WTC11 (cell line): ENCODE results near the gene RAB11FIP5. TPM values are rescaled to one million over a fixed set of nuclear protein-coding genes. Genes with fewer than 3 reads are reported as not detected.

Experiments used
- ATAC-seq: fragments of 200-7000 bp; cut with Tn5 transposase; 2 replicates; pipeline ENCODE4 v1.10.0; 2021; ENCODE audit warnings: mild to moderate bottlenecking, moderate library complexity
- CTCF ChIA-PET: fragments of 300-600 bp; sonication (Branson Sonifier 250); formaldehyde crosslinking; loops from one replicate; lab custom pipeline; 2021; ENCODE audit warnings: antibody characterized with exemption; lab: Charles Lee
- POLR2A ChIA-PET: fragments of 350-600 bp; sonication (Branson Sonifier 250); formaldehyde crosslinking; loops from one replicate; lab custom pipeline; 2021; ENCODE audit warnings: antibody characterized with exemption; lab: Charles Lee
- DNase-seq: peaks from one replicate; pipeline ENCODE4 v3.0.0; 2021; ENCODE audit warnings: low spot score
- H3K27ac Mint-ChIP-seq: 2 replicates; pipeline ENCODE4 v1.8.0; 2021; ENCODE audit warnings: mixed read lengths
- H3K27me3 Mint-ChIP-seq: 2 replicates; pipeline ENCODE4 v1.8.0; 2021; ENCODE audit warnings: low read depth, mild to moderate bottlenecking, moderate library complexity, mixed read lengths
- H3K36me3 Mint-ChIP-seq: 2 replicates; pipeline ENCODE4 v1.8.0; 2021; ENCODE audit warnings: mixed read lengths
- H3K4me1 Mint-ChIP-seq: 2 replicates; pipeline ENCODE4 v1.8.0; 2022; ENCODE audit warnings: mixed read lengths
- H3K4me3 Mint-ChIP-seq: 2 replicates; pipeline ENCODE4 v1.8.0; 2021; ENCODE audit warnings: mild to moderate bottlenecking, moderate library complexity, mixed read lengths
- H3K9me3 Mint-ChIP-seq: 2 replicates; pipeline ENCODE4 v1.8.0; 2021; ENCODE audit warnings: mixed read lengths
- GABPB1 ChIP-seq: sonication (generic); formaldehyde crosslinking; IDR thresholded peaks from 2 replicates; pipeline ENCODE4 v1.8.1; 2023; ENCODE audit warnings: mild to moderate bottlenecking, missing genetic modification reagents
- KAT7 ChIP-seq: sonication (generic); formaldehyde crosslinking; IDR thresholded peaks from 2 replicates; pipeline ENCODE4 v1.8.1; 2023; ENCODE audit warnings: missing genetic modification reagents, mild to moderate bottlenecking, borderline replicate concordance
- MXD4 ChIP-seq: fragments of 250-450 bp; sonication (Bioruptor Pico); IDR thresholded peaks from 2 replicates; pipeline ENCODE4 v1.8.0; 2021; ENCODE audit warnings: mild to moderate bottlenecking, moderate library complexity, borderline replicate concordance
- RELA ChIP-seq: sonication (generic); formaldehyde crosslinking; IDR thresholded peaks from 2 replicates; pipeline ENCODE4 v1.8.1; 2022; ENCODE audit warnings: missing genetic modification reagents, mild to moderate bottlenecking, borderline replicate concordance
- SMAD3 ChIP-seq: sonication (generic); formaldehyde crosslinking; IDR thresholded peaks from 2 replicates; pipeline ENCODE4 v1.8.0; 2022; ENCODE audit warnings: missing genetic modification reagents, mild to moderate bottlenecking, borderline replicate concordance
- ZNF121 ChIP-seq: sonication (generic); formaldehyde crosslinking; IDR thresholded peaks from 2 replicates; pipeline ENCODE4 v1.8.0; 2023; ENCODE audit warnings: missing genetic modification reagents
- ZNF219 ChIP-seq: sonication (generic); formaldehyde crosslinking; IDR thresholded peaks from 2 replicates; pipeline ENCODE4 v1.8.0; 2023; ENCODE audit warnings: missing genetic modification reagents, mild to moderate bottlenecking, borderline replicate concordance
- total RNA-seq: library from RNA; stranded (reverse); gene quantifications from 3 replicates; pipeline ENCODE4 v1.2.3, GENCODE V29; 2021
- TF ChIP-seq, protein P1 (sequence below): sonication (generic); formaldehyde crosslinking; IDR thresholded peaks from 2 replicates; pipeline ENCODE4 v1.8.1; 2022; ENCODE audit warnings: mild to moderate bottlenecking, missing genetic modification reagents, moderate library complexity, borderline replicate concordance
- TF ChIP-seq, protein P2 (sequence below): fragments of 250-450 bp; sonication (Bioruptor Pico); conservative IDR thresholded peaks from 2 replicates; pipeline ENCODE4 v1.9.0; 2021; ENCODE audit warnings: mild to moderate bottlenecking
- TF ChIP-seq, protein P3 (sequence below): sonication (generic); formaldehyde crosslinking; IDR thresholded peaks from 2 replicates; pipeline ENCODE4 v1.8.0; 2023; ENCODE audit warnings: missing genetic modification reagents
- TF ChIP-seq, protein P4 (sequence below): sonication (generic); formaldehyde crosslinking; IDR thresholded peaks from 2 replicates; pipeline ENCODE4 v1.8.1; 2023; ENCODE audit warnings: mild to moderate bottlenecking, missing genetic modification reagents
- TF ChIP-seq, protein P5 (sequence below): sonication (generic); formaldehyde crosslinking; IDR thresholded peaks from 2 replicates; pipeline ENCODE4 v1.8.1; 2023; ENCODE audit warnings: mild to moderate bottlenecking, missing genetic modification reagents, moderate library complexity
- TF ChIP-seq, protein P6 (sequence below): sonication (generic); formaldehyde crosslinking; IDR thresholded peaks from 2 replicates; pipeline ENCODE4 v1.8.0; 2023; ENCODE audit warnings: missing genetic modification reagents, mild to moderate bottlenecking, borderline replicate concordance

Gene RAB11FIP5
- total RNA-seq, 1 experiment from 2014 or later = 16.0 TPM

DNA sequence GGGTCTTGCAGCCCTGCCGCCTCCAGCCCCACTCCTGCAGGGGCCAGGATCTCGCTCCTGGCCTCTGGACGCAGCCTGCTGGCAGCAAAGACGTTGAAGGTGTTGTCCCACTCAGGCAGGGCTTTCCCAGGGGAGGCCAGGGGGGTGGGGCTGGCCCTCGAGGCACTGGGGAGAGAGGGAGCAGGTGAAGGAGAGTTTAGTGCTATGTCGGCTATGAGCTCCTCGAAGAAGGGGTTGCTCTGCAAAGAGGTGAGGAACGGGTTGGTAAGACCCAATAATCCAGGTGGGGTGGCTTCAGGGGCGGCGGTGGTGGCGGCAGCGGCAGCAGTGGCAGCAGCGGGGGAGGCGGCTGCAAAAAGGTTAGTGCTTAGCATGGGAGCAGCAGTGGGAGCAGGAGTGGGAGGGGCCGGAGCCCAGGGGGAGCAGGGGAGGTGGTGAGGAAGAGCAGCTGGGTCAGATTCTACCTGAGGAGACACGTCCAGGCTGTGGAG lies 31.5 kb downstream of the RAB11FIP5 start:
- CTCF ChIA-PET = interaction anchor here (0.8 to 7.7 kb wide), 11 partner anchors 10 to 194 kb away, joined by 3 to 88 read pairs (median 4); partner anchors contain the start of genes SFXN5 and SPR

DNA sequence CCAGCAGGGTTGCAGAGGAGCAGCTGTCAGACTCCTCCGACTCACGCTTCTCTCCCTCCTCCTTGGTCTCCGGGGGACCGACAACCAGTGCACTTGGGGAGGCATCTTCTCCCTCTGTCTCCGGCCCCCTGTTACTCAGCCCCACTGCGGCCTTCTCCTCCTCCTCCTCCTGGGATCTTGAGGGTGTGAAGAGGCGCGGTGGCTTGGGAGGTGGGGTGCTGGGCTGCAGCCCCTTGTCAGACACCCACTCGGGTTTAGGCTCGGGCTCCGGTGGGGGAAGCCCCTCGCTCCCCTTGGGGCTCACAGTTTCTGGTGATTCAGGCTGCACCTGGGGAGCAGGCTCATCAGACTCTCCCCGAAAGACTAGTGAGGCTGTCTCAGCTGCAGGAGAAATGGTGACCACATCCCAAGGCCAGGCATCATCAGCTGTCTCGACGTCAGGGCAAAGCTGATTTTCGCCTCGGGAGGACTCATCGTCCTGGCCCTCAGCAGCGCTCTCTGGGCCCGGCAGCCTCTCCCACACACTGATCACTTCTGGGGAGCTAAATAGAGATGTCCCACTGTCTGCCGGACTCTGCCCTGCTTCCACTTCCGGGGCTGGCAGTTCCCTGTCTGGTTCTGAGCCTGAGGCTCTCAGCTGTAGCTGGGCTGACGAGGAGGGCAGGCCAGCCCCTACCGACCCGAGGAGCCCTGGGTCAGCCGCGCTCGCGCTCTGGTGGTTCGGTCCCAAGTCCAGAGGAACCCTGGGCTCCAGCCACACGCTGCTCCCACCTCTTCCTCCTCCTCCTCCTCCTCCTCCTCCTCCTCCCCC lies 32.2 kb downstream of the RAB11FIP5 start:
- POLR2A ChIA-PET = interaction anchor here (1.1 kb wide), 1 partner anchor 32 kb away, joined by 3 read pairs; the partner anchor contains the start of gene RAB11FIP5
- ATAC-seq (no peak), DNase-seq (no peak)
- H3K4me3 Mint-ChIP-seq = no peak overlapping the region
- H3K36me3 Mint-ChIP-seq = peaks cover 3% of the 10 kb centered on the region; the same call in 1 of the 2 replicates
- CTCF ChIA-PET = interaction anchor here (1.0 to 7.7 kb wide), 9 partner anchors 9 to 193 kb away, joined by 3 to 88 read pairs (median 4); partner anchors contain the start of genes SFXN5 and SPR
- no peaks in the 10 kb centered on the region for H3K9me3 Mint-ChIP-seq
- TF ChIP-seq, protein P1, sequence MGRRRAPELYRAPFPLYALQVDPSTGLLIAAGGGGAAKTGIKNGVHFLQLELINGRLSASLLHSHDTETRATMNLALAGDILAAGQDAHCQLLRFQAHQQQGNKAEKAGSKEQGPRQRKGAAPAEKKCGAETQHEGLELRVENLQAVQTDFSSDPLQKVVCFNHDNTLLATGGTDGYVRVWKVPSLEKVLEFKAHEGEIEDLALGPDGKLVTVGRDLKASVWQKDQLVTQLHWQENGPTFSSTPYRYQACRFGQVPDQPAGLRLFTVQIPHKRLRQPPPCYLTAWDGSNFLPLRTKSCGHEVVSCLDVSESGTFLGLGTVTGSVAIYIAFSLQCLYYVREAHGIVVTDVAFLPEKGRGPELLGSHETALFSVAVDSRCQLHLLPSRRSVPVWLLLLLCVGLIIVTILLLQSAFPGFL (CRISPR knock-in tag) = no peak
- TF ChIP-seq RELA (CRISPR knock-in tag) = no peak
- no peak for TF ChIP-seq GABPB1 (CRISPR knock-in tag)
- TF ChIP-seq, protein P2, sequence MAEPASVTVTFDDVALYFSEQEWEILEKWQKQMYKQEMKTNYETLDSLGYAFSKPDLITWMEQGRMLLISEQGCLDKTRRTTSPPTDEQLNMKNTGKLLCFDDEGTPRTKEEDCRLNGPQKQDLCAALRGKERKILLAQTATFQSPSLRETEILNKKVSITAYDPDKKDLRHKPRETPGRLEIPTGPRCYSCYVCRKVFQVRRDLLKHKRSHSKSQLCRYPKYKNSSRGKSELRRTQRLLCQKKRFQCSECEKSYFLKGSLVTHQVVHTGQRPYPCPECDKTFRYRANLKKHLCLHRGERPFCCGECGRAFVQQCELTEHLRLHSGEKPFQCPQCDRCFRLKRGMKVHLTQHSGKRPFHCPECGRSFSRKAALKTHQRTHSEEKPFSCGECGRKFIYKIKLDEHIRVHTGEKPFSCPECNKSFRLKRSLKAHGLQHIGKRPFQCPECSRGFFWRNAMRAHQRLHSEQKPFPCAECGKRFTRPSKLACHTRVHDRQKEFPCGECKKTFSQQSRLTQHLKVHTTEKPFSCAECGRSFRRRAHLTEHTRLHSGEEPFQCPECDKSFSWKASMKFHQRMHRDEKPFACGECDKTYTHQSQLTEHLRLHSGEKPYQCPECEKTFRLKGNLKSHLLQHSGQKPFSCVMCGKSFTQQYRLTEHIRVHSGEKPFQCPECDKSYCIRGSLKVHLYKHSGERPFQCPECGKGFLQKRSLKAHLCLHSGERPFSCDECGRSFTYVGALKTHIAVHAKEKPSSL (CRISPR knock-in tag) = no peak
- TF ChIP-seq SMAD3 (CRISPR knock-in tag) = no peak
- TF ChIP-seq, protein P3, sequence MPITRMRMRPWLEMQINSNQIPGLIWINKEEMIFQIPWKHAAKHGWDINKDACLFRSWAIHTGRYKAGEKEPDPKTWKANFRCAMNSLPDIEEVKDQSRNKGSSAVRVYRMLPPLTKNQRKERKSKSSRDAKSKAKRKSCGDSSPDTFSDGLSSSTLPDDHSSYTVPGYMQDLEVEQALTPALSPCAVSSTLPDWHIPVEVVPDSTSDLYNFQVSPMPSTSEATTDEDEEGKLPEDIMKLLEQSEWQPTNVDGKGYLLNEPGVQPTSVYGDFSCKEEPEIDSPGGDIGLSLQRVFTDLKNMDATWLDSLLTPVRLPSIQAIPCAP (CRISPR knock-in tag) = no peak
- no peak for TF ChIP-seq KAT7 (CRISPR knock-in tag)
- no peaks in the 10 kb centered on the region for H3K27me3 Mint-ChIP-seq
- H3K4me1 Mint-ChIP-seq = peaks cover 15% of the 10 kb centered on the region
- no peak overlapping the region for H3K27ac Mint-ChIP-seq

More for the DNA sequence above, 31.5 kb downstream of the RAB11FIP5 start:
- DNase-seq (peak; percentile 52), ATAC-seq (peak; percentile 54)
- POLR2A ChIA-PET = interaction anchor here (1.1 kb wide), 1 partner anchor 31 kb away, joined by 3 read pairs; the partner anchor contains the start of gene RAB11FIP5
- H3K9me3 Mint-ChIP-seq = no peaks in the 10 kb centered on the region
- TF ChIP-seq, protein P4, sequence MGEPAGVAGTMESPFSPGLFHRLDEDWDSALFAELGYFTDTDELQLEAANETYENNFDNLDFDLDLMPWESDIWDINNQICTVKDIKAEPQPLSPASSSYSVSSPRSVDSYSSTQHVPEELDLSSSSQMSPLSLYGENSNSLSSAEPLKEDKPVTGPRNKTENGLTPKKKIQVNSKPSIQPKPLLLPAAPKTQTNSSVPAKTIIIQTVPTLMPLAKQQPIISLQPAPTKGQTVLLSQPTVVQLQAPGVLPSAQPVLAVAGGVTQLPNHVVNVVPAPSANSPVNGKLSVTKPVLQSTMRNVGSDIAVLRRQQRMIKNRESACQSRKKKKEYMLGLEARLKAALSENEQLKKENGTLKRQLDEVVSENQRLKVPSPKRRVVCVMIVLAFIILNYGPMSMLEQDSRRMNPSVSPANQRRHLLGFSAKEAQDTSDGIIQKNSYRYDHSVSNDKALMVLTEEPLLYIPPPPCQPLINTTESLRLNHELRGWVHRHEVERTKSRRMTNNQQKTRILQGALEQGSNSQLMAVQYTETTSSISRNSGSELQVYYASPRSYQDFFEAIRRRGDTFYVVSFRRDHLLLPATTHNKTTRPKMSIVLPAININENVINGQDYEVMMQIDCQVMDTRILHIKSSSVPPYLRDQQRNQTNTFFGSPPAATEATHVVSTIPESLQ (CRISPR knock-in tag) = no peak
- TF ChIP-seq ZNF121 (CRISPR knock-in tag) (no peak), ZNF219 (CRISPR knock-in tag) (no peak), MXD4 (CRISPR knock-in tag) (no peak)
- TF ChIP-seq, protein P5, sequence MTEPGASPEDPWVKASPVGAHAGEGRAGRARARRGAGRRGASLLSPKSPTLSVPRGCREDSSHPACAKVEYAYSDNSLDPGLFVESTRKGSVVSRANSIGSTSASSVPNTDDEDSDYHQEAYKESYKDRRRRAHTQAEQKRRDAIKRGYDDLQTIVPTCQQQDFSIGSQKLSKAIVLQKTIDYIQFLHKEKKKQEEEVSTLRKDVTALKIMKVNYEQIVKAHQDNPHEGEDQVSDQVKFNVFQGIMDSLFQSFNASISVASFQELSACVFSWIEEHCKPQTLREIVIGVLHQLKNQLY (CRISPR knock-in tag) = no peak
- TF ChIP-seq, protein P6, sequence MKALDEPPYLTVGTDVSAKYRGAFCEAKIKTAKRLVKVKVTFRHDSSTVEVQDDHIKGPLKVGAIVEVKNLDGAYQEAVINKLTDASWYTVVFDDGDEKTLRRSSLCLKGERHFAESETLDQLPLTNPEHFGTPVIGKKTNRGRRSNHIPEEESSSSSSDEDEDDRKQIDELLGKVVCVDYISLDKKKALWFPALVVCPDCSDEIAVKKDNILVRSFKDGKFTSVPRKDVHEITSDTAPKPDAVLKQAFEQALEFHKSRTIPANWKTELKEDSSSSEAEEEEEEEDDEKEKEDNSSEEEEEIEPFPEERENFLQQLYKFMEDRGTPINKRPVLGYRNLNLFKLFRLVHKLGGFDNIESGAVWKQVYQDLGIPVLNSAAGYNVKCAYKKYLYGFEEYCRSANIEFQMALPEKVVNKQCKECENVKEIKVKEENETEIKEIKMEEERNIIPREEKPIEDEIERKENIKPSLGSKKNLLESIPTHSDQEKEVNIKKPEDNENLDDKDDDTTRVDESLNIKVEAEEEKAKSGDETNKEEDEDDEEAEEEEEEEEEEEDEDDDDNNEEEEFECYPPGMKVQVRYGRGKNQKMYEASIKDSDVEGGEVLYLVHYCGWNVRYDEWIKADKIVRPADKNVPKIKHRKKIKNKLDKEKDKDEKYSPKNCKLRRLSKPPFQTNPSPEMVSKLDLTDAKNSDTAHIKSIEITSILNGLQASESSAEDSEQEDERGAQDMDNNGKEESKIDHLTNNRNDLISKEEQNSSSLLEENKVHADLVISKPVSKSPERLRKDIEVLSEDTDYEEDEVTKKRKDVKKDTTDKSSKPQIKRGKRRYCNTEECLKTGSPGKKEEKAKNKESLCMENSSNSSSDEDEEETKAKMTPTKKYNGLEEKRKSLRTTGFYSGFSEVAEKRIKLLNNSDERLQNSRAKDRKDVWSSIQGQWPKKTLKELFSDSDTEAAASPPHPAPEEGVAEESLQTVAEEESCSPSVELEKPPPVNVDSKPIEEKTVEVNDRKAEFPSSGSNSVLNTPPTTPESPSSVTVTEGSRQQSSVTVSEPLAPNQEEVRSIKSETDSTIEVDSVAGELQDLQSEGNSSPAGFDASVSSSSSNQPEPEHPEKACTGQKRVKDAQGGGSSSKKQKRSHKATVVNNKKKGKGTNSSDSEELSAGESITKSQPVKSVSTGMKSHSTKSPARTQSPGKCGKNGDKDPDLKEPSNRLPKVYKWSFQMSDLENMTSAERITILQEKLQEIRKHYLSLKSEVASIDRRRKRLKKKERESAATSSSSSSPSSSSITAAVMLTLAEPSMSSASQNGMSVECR (CRISPR knock-in tag) = no peak
- H3K27ac Mint-ChIP-seq = 0 out of 2 replicates have a peak overlapping the region, but pooled peaks have one; percentile 23
- H3K4me3 Mint-ChIP-seq = no peak overlapping the region
- no peaks in the 10 kb centered on the region for H3K27me3 Mint-ChIP-seq
- H3K36me3 Mint-ChIP-seq = peaks cover 3% of the 10 kb centered on the region; the same call in 1 of the 2 replicates
- peaks cover 18% of the 10 kb centered on the region for H3K4me1 Mint-ChIP-seq
